ENCODE measurements around the gene TOMM5. TPM values are rescaled to one million over a fixed set of nuclear protein-coding genes. Genes with fewer than 3 reads are reported as not detected.

The TOMM5 gene
- 113 and 128 TPM in 2 replicates for total RNA-seq
- polyA plus RNA-seq = 162 and 203 TPM in 2 replicates
- 147 and 199 TPM in 2 replicates for polyA plus RNA-seq (2012)
- 30.6 and 39.8 TPM in 2 replicates for polyA minus RNA-seq (ENCODE audit: low replicate concordance)

DNA sequence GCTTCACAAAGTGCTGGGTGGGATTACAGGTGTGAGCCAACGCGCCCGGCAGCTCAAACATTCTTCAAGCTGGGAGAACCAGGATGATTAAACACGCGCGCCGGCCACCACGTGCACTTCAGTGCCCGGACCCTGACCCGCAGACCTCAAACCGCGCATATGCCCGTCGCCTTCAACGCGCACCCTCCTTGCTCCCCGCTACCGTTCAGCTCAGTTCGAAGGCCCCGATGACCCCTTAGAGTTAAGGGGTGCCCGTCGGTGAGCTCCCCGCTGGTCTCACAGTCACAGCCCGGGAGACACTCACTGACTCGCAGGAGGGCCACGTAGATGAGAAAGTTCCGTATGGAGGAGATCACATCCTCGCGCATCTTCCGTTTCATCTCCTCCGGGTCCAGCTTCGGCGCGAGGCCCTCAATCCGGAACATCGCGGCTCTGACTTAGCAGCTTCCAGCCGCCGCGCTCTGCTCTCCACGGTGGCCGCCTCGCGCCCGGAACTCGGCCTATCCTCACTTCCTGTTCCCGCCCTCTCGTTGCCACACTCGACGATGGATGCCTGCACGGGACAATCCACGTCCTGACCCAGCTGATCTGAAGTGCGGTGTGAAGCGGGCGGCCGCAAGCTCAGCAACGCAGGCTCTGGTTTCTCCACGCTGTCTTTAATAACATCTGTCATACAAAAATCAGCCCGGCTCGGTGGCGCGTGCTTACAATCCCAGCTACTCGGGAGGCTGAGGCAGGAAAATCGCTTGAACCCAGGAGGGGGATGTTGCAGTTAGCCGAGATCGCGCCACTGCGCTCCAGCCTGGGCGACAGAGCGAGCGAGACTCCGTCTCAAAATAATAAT lies at the start of gene TOMM5:
TOMM5 (minus strand) TSS at position 490 of the 844 bp plus-strand sequence; CDS start at position 425, 65 bp downstream.
- Histone ChIP-seq H3K9me3 (ENCODE audit: control insufficient read depth, insufficient read depth, low read depth, low read length) (no peaks in the 10 kb centered on the region), H3K9ac (ENCODE audit: insufficient read depth, low read length) (peak within 1 kb of the TSS; percentile 93), H3K27me3 (ENCODE audit: control insufficient read depth, insufficient read depth, low read length) (peaks cover 2% of the 10 kb centered on the region), H3K4me2 (ENCODE audit: extremely low read depth, insufficient read depth, low read length) (peak within 1 kb of the TSS; percentile 68), H2AFZ (ENCODE audit: low read length) (peak within 1 kb of the TSS; percentile 95), H3K79me2 (ENCODE audit: control insufficient read depth, insufficient read depth, low read length) (peaks cover 38% of the 10 kb centered on the region), H3K4me1 (ENCODE audit: control insufficient read depth, extremely low read depth, insufficient read depth, low read length) (peaks cover 5% of the 10 kb centered on the region), H4K20me1 (ENCODE audit: control insufficient read depth, extremely low read depth, insufficient read depth, low read length) (no peaks in the 10 kb centered on the region), H3K4me3 (replicated peaks in 1 of 4; ENCODE audit: control extremely low read depth in 1 of 4, insufficient read depth in 1 of 4, low read depth in 3 of 4, low read length in 4 of 4) (peak within 1 kb of the TSS; percentile 82 to 97 (median 86)), H3K27ac (ENCODE audit: insufficient read depth, low read length) (peak within 1 kb of the TSS; percentile 93), H3K36me3 (ENCODE audit: control insufficient read depth, insufficient read depth, low read length) (peaks cover 2% of the 10 kb centered on the region)
- TF ChIP-seq EZH2 (IDR thresholded peaks at IDR 0.05; ENCODE audit: low read length, missing control alignments) = no peak
- TF ChIP-seq, protein P1, sequence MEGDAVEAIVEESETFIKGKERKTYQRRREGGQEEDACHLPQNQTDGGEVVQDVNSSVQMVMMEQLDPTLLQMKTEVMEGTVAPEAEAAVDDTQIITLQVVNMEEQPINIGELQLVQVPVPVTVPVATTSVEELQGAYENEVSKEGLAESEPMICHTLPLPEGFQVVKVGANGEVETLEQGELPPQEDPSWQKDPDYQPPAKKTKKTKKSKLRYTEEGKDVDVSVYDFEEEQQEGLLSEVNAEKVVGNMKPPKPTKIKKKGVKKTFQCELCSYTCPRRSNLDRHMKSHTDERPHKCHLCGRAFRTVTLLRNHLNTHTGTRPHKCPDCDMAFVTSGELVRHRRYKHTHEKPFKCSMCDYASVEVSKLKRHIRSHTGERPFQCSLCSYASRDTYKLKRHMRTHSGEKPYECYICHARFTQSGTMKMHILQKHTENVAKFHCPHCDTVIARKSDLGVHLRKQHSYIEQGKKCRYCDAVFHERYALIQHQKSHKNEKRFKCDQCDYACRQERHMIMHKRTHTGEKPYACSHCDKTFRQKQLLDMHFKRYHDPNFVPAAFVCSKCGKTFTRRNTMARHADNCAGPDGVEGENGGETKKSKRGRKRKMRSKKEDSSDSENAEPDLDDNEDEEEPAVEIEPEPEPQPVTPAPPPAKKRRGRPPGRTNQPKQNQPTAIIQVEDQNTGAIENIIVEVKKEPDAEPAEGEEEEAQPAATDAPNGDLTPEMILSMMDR (conservative IDR thresholded peaks at IDR 0.05 in 1 of 2, IDR thresholded peaks at IDR 0.05 in 1 of 2; ENCODE audit: low read depth in 1 of 2, low read length in 2 of 2) = no peak
- peak; percentile 95 for DNase-seq (ENCODE audit: low read depth in 2 of 2)

DNA sequence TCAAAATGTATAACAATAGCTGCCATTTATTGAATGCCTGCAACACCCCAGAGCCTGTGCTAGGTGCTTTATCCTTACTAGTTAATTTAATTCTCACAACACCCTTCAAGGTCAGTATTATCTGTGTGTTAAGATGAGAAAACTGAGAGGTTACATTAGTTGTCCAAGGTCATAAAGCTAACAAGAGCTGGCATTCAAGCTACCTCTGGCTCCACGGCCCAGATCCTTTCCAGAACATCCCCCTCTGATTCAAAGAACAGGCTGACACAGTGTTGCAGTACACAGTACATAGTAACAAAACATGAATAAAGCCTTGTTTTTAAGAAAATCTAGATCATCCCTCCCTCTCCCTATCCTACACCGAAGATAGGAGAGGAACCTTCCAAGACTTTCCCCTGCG lies 48.9 kb upstream of the TOMM5 start:
- H3K4me3 ChIP-seq (replicated peaks in 1 of 4; ENCODE audit: control extremely low read depth in 1 of 4, insufficient read depth in 1 of 4, low read depth in 3 of 4, low read length in 4 of 4) = no peak overlapping the region
- no peak for DNase-seq (ENCODE audit: low read depth in 2 of 2)
- no peaks in the 10 kb centered on the region for H3K79me2 ChIP-seq (ENCODE audit: control insufficient read depth, insufficient read depth, low read length)
- no peak overlapping the region for H3K27ac ChIP-seq (ENCODE audit: insufficient read depth, low read length)
- H3K9me3 ChIP-seq (ENCODE audit: control insufficient read depth, insufficient read depth, low read depth, low read length) = no peaks in the 10 kb centered on the region
- H2AFZ ChIP-seq (ENCODE audit: low read length) = no peak overlapping the region
- peaks cover 26% of the 10 kb centered on the region for H3K27me3 ChIP-seq (ENCODE audit: control insufficient read depth, insufficient read depth, low read length)
- no peaks in the 10 kb centered on the region for H3K4me1 ChIP-seq (ENCODE audit: control insufficient read depth, extremely low read depth, insufficient read depth, low read length)
- H3K4me2 ChIP-seq (ENCODE audit: extremely low read depth, insufficient read depth, low read length) = no peak overlapping the region
- no peaks in the 10 kb centered on the region for H3K36me3 ChIP-seq (ENCODE audit: control insufficient read depth, insufficient read depth, low read length)
- no peaks in the 10 kb centered on the region for H4K20me1 ChIP-seq (ENCODE audit: control insufficient read depth, extremely low read depth, insufficient read depth, low read length)
- H3K9ac ChIP-seq (ENCODE audit: insufficient read depth, low read length) = no peak overlapping the region
- no peak for TF ChIP-seq EZH2 (IDR thresholded peaks at IDR 0.05; ENCODE audit: low read length, missing control alignments)
- TF ChIP-seq, protein P1 (conservative IDR thresholded peaks at IDR 0.05 in 1 of 2, IDR thresholded peaks at IDR 0.05 in 1 of 2; ENCODE audit: low read depth in 1 of 2, low read length in 2 of 2) = no peak

DNA sequence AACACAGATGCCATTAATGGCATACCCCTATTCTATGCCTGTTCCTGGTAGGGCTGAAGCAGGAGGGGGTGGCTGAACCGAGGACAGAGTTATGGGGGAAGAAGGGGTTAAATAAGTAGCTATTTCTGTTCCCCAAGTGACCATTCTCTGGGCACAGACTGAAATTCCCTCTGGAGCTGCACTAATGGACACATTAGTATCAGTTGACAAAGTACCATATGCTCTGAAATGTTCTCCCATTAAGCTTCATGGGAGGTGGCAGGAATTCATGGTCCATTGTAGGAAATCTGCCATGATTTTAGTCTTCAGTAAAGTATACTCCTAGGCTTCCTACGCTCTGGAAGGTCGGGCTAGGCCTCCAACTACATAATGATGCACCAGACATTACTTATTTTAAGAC lies 47.8 kb upstream of the TOMM5 start:
- no peak overlapping the region for H3K4me2 ChIP-seq (ENCODE audit: extremely low read depth, insufficient read depth, low read length)
- H3K79me2 ChIP-seq (ENCODE audit: control insufficient read depth, insufficient read depth, low read length) = no peaks in the 10 kb centered on the region
- TF ChIP-seq EZH2 (IDR thresholded peaks at IDR 0.05; ENCODE audit: low read length, missing control alignments) = no peak
- TF ChIP-seq, protein P1 (conservative IDR thresholded peaks at IDR 0.05 in 1 of 2, IDR thresholded peaks at IDR 0.05 in 1 of 2; ENCODE audit: low read depth in 1 of 2, low read length in 2 of 2) = no peak
- no peaks in the 10 kb centered on the region for H3K4me1 ChIP-seq (ENCODE audit: control insufficient read depth, extremely low read depth, insufficient read depth, low read length)
- no peak overlapping the region for H3K4me3 ChIP-seq (replicated peaks in 1 of 4; ENCODE audit: control extremely low read depth in 1 of 4, insufficient read depth in 1 of 4, low read depth in 3 of 4, low read length in 4 of 4)
- H2AFZ ChIP-seq (ENCODE audit: low read length) = no peak overlapping the region
- H3K9me3 ChIP-seq (ENCODE audit: control insufficient read depth, insufficient read depth, low read depth, low read length) = no peaks in the 10 kb centered on the region
- H4K20me1 ChIP-seq (ENCODE audit: control insufficient read depth, extremely low read depth, insufficient read depth, low read length) = no peaks in the 10 kb centered on the region
- no peak for DNase-seq (ENCODE audit: low read depth in 2 of 2)
- peaks cover 18% of the 10 kb centered on the region for H3K27me3 ChIP-seq (ENCODE audit: control insufficient read depth, insufficient read depth, low read length)
- H3K27ac ChIP-seq (ENCODE audit: insufficient read depth, low read length) = no peak overlapping the region
- H3K36me3 ChIP-seq (ENCODE audit: control insufficient read depth, insufficient read depth, low read length) = no peaks in the 10 kb centered on the region
- H3K9ac ChIP-seq (ENCODE audit: insufficient read depth, low read length) = no peak overlapping the region
